ENCODE results near the gene GALNS.

The GALNS gene

GRCh38 chr16:88876942-88877526 is 20.3 kb upstream of the GALNS start:
- no peak for DNase-seq (ENCODE audit: low read depth in 2 of 3, low spot score in 1 of 3)

GRCh38 chr16:88875703-88876234 is 19.0 kb upstream of the GALNS start:
- no peak for DNase-seq (ENCODE audit: low read depth in 2 of 3, low spot score in 1 of 3)

- DNase-seq (ENCODE audit: low read depth in 2 of 3, low spot score in 1 of 3) = no peak
These were observed 18.3 kb upstream of the GALNS start for GRCh38 chr16:88874938-88875599.

DNA sequence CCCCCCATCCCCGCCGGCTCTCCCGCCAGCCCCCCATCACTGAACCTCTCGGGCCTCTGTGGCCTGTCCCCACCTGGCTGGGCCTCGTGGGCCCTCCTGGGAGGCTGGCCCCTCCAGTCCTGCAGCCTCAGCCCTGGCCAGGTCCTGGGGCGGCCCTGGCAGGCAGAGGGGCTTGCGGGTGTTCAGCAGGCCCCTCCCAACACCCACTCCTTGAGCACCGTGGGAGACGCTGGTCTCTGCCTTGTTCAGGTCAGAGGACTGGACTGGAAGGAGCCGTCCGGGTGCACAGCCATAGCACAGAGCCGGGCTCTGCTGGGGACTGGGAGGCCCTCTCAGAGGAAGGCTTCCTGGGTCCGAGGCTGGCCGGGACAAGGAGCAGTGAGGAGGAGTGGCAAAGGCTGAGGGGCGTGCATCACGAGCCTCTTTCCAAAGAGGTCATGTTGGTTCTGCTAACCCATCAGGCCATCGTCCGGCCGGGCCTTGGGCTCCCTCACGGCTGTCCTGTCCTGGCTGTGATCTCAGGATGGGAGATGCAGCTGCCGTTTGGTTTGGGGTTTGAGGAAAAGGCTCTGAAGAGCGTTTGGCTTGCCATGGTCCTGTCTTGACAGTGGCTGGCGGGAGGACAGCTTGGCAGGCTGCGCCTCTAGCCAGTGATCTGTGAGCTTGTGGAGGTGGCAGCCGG is 16.0 kb upstream of the GALNS start:
- no peak for DNase-seq (ENCODE audit: low read depth in 2 of 3, low spot score in 1 of 3)

DNA sequence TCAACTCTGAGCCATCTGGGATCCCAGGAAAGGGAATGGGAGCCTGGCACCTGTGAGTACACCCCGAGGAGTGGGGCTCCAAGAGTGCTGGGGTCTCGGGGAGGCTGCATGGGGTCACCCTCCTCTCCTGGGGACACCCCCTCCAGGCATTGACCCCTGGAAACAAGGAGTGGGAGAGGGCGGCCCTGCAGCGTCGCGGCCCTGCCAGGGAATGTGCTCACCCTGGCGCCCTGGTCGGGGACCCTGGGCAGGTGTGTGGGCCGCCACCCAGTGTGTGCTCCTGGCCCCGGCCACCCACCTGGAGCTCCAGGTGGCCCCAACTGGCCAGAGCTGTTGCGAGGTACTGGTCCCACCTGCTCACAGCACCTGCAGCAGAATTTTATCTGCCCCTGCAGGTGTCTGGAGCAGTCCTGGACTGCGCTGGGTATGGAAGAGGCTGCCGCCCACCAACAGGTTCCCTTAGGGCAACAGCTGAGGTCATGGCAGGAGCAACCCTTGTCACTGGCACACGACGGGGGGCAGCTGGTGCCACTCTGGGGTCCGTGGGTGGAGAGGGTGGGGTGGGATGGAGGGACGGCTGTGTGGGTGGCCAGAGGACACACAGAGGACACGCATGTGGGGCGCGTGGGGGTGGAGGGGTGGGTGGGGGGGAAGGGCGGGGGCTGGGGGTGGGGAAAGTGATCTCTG is 15.1 kb upstream of the GALNS start:
- no peak for DNase-seq (ENCODE audit: low read depth in 2 of 3, low spot score in 1 of 3)

GRCh38 chr16:88871349-88871702 is 14.6 kb upstream of the GALNS start:
- no peak for DNase-seq (ENCODE audit: low read depth in 2 of 3, low spot score in 1 of 3)

- no peak for DNase-seq (ENCODE audit: low read depth in 2 of 3, low spot score in 1 of 3)
These were observed 14.0 kb upstream of the GALNS start for GRCh38 chr16:88870608-88871348.

GRCh38 chr16:88869673-88869980 is 12.9 kb upstream of the GALNS start:
- no peak for DNase-seq (ENCODE audit: low read depth in 2 of 3, low spot score in 1 of 3)

- no peak for DNase-seq (ENCODE audit: low read depth in 2 of 3, low spot score in 1 of 3)
These were observed 12.4 kb upstream of the GALNS start for GRCh38 chr16:88868974-88869672.

DNA sequence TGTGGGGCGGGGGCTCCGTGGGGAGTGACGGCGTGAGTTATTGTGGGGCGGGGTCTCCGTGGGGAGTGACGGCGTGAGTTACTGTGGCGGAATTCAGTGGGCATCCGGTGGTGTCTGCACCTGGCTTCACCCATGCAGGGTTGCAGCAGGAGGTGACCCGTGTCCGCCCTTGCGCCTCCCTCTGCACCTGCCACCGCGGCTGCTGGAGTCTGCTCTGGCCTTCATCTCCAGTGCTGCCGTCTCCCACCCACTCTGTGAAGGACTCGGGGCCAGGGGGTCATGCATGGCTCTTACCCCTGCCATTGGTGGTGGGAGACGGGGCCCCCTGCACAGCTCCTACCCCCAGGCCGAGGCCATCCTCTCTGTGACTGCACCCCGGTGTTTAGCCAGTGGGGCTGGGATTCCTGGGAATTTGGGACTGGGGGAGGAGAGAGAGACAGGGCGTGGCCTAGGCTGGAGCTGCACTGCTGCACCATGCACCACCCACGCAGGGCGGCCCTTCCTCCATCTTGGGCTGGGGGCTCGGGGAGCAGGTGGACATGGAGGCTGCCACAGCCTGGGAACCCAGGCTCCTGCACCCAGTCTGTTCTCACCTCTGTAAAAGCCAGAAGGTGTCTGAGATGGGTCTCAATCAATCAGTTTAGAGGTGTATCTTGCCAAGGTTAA is 11.0 kb upstream of the GALNS start:
- no peak for DNase-seq (ENCODE audit: low read depth in 2 of 3, low spot score in 1 of 3)

GRCh38 chr16:88866151-88866920 is 9.6 kb upstream of the GALNS start, which contains the start of gene PABPN1L:
TSS of gene PABPN1L (minus strand) at chr16:88866660. CDS start at chr16:88866606, 54 bp downstream.
- no peak for DNase-seq (ENCODE audit: low read depth in 2 of 3, low spot score in 1 of 3)

GRCh38 chr16:88865742-88866141 is 9.0 kb upstream of the GALNS start:
- no peak for DNase-seq (ENCODE audit: low read depth in 2 of 3, low spot score in 1 of 3)

DNA sequence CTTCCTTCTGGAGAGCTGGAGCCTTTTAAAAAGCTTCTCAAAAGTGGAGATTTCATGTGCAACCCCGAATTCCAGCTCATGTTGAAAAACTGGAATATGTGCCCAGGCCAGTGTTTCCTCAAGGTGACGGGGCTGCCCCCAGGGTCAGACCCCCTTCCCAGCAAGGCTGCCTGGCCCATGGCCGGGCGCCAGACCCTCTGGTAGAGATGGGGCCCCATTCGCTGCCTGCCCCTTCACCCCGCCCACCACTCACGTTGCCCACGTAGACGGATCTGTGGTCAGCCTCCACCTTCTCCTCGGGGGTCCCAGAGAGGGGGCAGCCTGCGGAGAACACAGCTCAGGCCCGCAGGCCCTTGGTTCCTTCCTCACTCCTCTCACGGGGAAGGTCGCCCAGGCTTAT is 8.6 kb upstream of the GALNS start:
- no peak for DNase-seq (ENCODE audit: low read depth in 2 of 3, low spot score in 1 of 3)

GRCh38 chr16:88864521-88864920 is 7.8 kb upstream of the GALNS start:
- DNase-seq (ENCODE audit: low read depth in 2 of 3, low spot score in 1 of 3) = no peak

- DNase-seq (ENCODE audit: low read depth in 2 of 3, low spot score in 1 of 3) = no peak
These were observed 7.4 kb upstream of the GALNS start for GRCh38 chr16:88864099-88864498.

- no peak for DNase-seq (ENCODE audit: low read depth in 2 of 3, low spot score in 1 of 3)
These were observed 6.7 kb upstream of the GALNS start for GRCh38 chr16:88863426-88863825.

DNA sequence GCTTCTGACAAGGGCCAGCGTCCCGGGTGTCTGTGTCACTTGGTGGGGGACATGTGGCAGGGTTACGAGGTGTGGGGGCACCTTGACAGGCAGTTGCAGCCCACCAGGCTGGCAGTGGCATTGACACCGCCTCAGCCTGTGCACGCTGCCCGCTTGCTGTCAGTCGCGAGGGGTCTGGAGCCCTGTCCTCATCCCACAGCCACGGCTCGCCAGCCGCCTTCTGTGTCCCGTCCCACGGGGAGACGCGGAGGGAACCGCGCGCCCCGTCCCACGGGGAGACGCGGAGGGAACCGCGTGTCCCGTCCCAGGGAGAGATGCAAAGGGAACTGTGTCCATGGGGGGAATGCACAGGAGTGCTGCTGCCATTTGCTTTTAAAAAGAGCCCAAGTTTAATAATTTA is 6.2 kb upstream of the GALNS start:
- no peak for DNase-seq (ENCODE audit: low read depth in 2 of 3, low spot score in 1 of 3)

DNA sequence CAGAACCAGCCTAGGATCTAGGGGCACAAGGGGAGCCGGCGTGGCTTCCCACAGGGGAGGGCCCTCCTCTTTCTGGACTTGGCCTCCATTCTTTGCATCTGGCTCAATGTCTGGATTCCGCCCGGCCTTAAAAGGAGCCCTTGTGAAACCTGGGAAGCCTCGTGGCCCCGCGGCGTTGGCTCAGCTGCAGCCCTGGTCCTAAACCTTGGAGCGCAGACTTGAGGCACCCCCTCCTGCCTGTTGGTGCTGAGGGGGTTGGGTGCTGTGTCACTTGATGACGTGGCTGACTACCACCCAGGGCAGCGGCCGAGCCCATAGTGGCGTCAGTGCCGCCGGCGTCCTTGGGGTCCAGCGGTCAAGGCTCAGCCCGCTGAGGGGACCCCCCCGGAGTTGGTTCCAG is 4.6 kb upstream of the GALNS start:
- no peak for DNase-seq (ENCODE audit: low read depth in 2 of 3, low spot score in 1 of 3)

- no peak for DNase-seq (ENCODE audit: low read depth in 2 of 3, low spot score in 1 of 3)
These were observed 2.8 kb upstream of the GALNS start for GRCh38 chr16:88859381-88860091.
